Epithelial cell of proximal tubule (primary cell): ENCODE measurements around the gene CDC42SE2. TPM values are rescaled to one million over a fixed set of nuclear protein-coding genes. Genes with fewer than 3 reads are reported as not detected.
A peak's percentile ranks its signal among the peaks of the same experiment; 100 is the strongest.

Experiments
- DNase-seq: peaks from one replicate; pipeline ENCODE4 v3.0.0-alpha.2; 2011; ENCODE audit warnings: low read depth
- H3K4me3 ChIP-seq: 2 replicates; pipeline ENCODE4 v1.5.1; 2011; ENCODE audit warnings: low read depth, mild to moderate bottlenecking, low read length
- CTCF ChIP-seq: conservative IDR thresholded peaks from 2 replicates; pipeline ENCODE4 v1.5.1; 2012; ENCODE audit warnings: low read depth, mild to moderate bottlenecking, low read length
- total RNA-seq: library from RNA; depleted of rRNA; stranded (reverse); fragments of >200 nt; gene quantifications from 2 replicates; pipeline ENCODE4 v1.2.3, GENCODE V29; 2015

CDC42SE2 gene
- total RNA-seq, 1 donor from 2014 or later, result 40.1 TPM

GRCh38 chr5:131281868-131282234 is 18.0 kb downstream of the CDC42SE2 start:
- H3K4me3 ChIP-seq, result peak overlapping the region; percentile 12
- DNase-seq, result no peak

DNA sequence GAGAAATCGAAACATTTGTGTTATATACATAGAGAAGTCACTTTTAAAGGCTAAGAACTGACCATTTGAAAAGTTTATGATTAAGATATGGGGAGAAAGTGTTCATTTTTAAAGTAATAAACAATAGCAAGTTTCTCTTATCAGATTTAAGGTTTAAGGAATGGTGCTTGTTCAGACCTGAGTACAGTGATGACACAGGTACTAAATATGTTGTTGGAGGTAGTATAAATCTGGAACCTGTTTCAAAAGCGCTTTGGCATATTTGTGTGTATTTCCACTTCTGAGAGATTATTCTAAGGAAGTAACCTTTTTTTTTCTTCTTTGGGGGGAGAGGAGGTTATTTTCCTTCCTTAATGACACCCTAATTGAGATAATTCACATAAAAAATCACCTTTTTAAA is 18.4 kb downstream of the CDC42SE2 start:
- no peak for TF ChIP-seq CTCF
- H3K4me3 ChIP-seq, result no peak overlapping the region

More at GRCh38 chr5:131281868-131282234, 18.0 kb downstream of the CDC42SE2 start:
- no peak for TF ChIP-seq CTCF

GRCh38 chr5:131285703-131286399 is 22.0 kb downstream of the CDC42SE2 start:
- DNase-seq, result no peak
- no peak for TF ChIP-seq CTCF

More for the DNA sequence above, 18.4 kb downstream of the CDC42SE2 start:
- no peak for DNase-seq

GRCh38 chr5:131286400-131286715 is 22.5 kb downstream of the CDC42SE2 start:
- TF ChIP-seq CTCF, result no peak
- H3K4me3 ChIP-seq, result no peak overlapping the region
- DNase-seq, result no peak

More at GRCh38 chr5:131285703-131286399, 22.0 kb downstream of the CDC42SE2 start:
- H3K4me3 ChIP-seq, result no peak overlapping the region

DNA sequence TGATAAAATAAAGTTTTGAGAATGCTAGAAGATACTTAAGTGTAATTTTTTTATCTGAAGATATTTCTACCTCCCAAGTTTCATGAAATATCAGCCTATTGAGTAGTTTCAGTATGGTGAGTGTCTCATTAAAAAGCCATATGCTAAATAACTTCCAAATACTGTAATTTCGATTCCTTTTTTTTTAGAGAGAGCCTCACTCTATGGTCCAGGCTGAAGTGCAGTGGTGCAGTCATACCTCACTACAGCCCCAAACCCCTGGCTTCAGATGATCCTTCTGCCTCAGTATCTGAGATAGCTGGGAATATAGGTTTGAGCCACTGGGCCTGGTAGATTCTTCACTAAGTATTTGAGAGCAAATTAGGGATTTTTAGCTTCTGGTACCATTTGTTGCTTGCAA is 24.5 kb downstream of the CDC42SE2 start:
- no peak for DNase-seq
- no peak overlapping the region for H3K4me3 ChIP-seq
- no peak for TF ChIP-seq CTCF

- DNase-seq, result no peak
- H3K4me3 ChIP-seq, result no peak overlapping the region
- TF ChIP-seq CTCF, result no peak
Observed at GRCh38 chr5:131289738-131290137, 25.9 kb downstream of the CDC42SE2 start.

- H3K4me3 ChIP-seq, result no peak overlapping the region
- DNase-seq, result no peak
- TF ChIP-seq CTCF, result no peak
Observed at GRCh38 chr5:131296213-131296672, 32.4 kb downstream of the CDC42SE2 start.
